Hepatocyte (in vitro differentiated cells): Measurements from ENCODE around the gene PRKCA. TPM values are rescaled to one million over a fixed set of nuclear protein-coding genes. Genes with fewer than 3 reads are reported as not detected.
A peak's percentile ranks its signal among the peaks of the same experiment; 100 is the strongest.

Source experiments
- DNase-seq: peaks from one replicate; pipeline ENCODE4 v3.0.0-alpha.2; 2016; ENCODE audit warnings: low spot score
- H2AFZ ChIP-seq: fragments of 200-600 bp; sonication (generic); 2 replicates; pipeline ENCODE4 v1.6.0; 2016; ENCODE audit warnings: antibody characterized with exemption, mild to moderate bottlenecking
- H3K27ac ChIP-seq: fragments of 200-600 bp; sonication (generic); 2 replicates; pipeline ENCODE4 v1.5.1; 2016; ENCODE audit warnings: mild to moderate bottlenecking
- H3K27me3 ChIP-seq: fragments of 200-600 bp; sonication (generic); 2 replicates; pipeline ENCODE4 v1.6.1; 2016
- H3K36me3 ChIP-seq: fragments of 200-600 bp; sonication (generic); replicated peaks from 2 replicates; pipeline ENCODE4 v1.5.1; 2016; ENCODE audit warnings: low read depth; ENCODE audit not compliant: insufficient read depth
- H3K4me1 ChIP-seq: fragments of 200-600 bp; sonication (generic); 2 replicates; pipeline ENCODE4 v1.5.1; 2016; ENCODE audit warnings: mild to moderate bottlenecking, moderate library complexity; ENCODE audit not compliant: insufficient read depth
- H3K4me2 ChIP-seq: fragments of 200-600 bp; sonication (generic); 2 replicates; pipeline ENCODE4 v1.6.0; 2016
- H3K4me3 ChIP-seq: fragments of 200-600 bp; sonication (generic); 2 replicates; pipeline ENCODE4 v1.5.1; 2016; ENCODE audit warnings: mild to moderate bottlenecking
- H3K79me2 ChIP-seq: fragments of 200-600 bp; sonication (generic); 2 replicates; pipeline ENCODE4 v1.6.0; 2017; ENCODE audit warnings: mild to moderate bottlenecking
- H3K9me2 ChIP-seq: fragments of 200-600 bp; sonication (generic); replicated peaks from 2 replicates; pipeline ENCODE4 v1.6.0; 2017; ENCODE audit warnings: mild to moderate bottlenecking; ENCODE audit not compliant: insufficient read depth
- H3K9me3 ChIP-seq: fragments of 200-600 bp; sonication (generic); 2 replicates; pipeline ENCODE4 v1.5.1; 2016; ENCODE audit warnings: low read depth, mild to moderate bottlenecking
- H4K20me1 ChIP-seq: fragments of 200-600 bp; sonication (generic); 2 replicates; pipeline ENCODE4 v1.6.0; 2016; ENCODE audit warnings: mild to moderate bottlenecking; ENCODE audit not compliant: insufficient read depth, poor library complexity, severe bottlenecking
- EZH2 ChIP-seq: fragments of 200-600 bp; sonication (generic); IDR thresholded peaks from 2 replicates; pipeline ENCODE4 v1.6.1; 2016; ENCODE audit warnings: antibody characterized with exemption, mild to moderate bottlenecking, borderline replicate concordance
- EZH2phosphoT487 ChIP-seq: fragments of 200-600 bp; sonication (generic); IDR thresholded peaks from one replicate; pipeline ENCODE4 v1.6.1; 2018; ENCODE audit warnings: antibody characterized with exemption, mild to moderate bottlenecking, low read depth, moderate library complexity; ENCODE audit not compliant: unreplicated experiment, severe bottlenecking
- WGBS: methylation state at CpG from one replicate; pipeline ENCODE4 v1.1.6; 2016; ENCODE audit warnings: low lambda C conversion rate; ENCODE audit errors: missing lambda C conversion rate; 5-methylcytosine and 5-hydroxymethylcytosine counted together
- polyA plus RNA-seq: library from polyadenylated mRNA; unstranded; fragments of >200 nt; fragmentation: Nextera tagmentation; extraction: Ambion mirVana; gene quantifications from 2 replicates; pipeline ENCODE4 v1.2.1, GENCODE V29; 2016
- total RNA-seq: library from RNA; depleted of rRNA; stranded (reverse); fragments of >200 nt; gene quantifications from 2 replicates; pipeline ENCODE4 v1.2.3, GENCODE V29; 2014
- TF ChIP-seq, protein P1 (sequence below): fragments of 200-600 bp; sonication (generic); IDR thresholded peaks from 2 replicates; pipeline ENCODE4 v1.5.1; 2016; ENCODE audit warnings: antibody characterized with exemption, mild to moderate bottlenecking; ENCODE audit not compliant: poor library complexity

PRKCA gene
- total and polyA plus RNA-seq, 2 experiments from 2014 or later: 5.9 to 18.5 TPM

DNA sequence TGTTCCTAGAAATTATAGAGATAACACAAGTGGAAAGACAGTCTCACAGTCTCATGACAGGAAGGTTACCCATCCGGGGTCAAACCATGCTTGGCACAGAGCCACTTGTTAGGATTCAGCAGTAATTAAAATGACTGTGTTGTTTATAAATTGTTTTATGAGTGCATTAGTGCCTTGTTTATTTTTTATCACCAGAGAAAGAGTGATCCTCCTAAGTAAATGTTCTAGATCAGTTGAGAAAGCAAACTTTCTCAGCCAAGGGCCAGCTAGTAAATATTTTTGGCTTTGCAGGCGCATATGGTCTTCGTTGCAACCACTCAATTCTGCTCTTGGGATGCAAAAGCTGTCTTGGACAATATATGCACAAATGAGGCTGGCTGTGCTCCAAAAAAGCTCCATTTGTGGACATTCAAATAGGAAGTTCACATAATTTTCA is 278.6 kb downstream of the PRKCA start:
- Histone ChIP-seq H3K4me3 (no peak overlapping the region), H3K36me3 (no peaks in the 10 kb centered on the region), H3K4me1 (peaks cover 14% of the 10 kb centered on the region), H2AFZ (no peak overlapping the region), H3K4me2 (no peak overlapping the region), H3K79me2 (peaks cover 5% of the 10 kb centered on the region), H3K9me3 (no peaks in the 10 kb centered on the region), H3K27me3 (no peaks in the 10 kb centered on the region), H3K9me2 (no peaks in the 10 kb centered on the region), H3K27ac (peak overlapping the region; percentile 47), H4K20me1 (no peaks in the 10 kb centered on the region)
- DNase-seq: peak; percentile 53
- TF ChIP-seq, protein P1, sequence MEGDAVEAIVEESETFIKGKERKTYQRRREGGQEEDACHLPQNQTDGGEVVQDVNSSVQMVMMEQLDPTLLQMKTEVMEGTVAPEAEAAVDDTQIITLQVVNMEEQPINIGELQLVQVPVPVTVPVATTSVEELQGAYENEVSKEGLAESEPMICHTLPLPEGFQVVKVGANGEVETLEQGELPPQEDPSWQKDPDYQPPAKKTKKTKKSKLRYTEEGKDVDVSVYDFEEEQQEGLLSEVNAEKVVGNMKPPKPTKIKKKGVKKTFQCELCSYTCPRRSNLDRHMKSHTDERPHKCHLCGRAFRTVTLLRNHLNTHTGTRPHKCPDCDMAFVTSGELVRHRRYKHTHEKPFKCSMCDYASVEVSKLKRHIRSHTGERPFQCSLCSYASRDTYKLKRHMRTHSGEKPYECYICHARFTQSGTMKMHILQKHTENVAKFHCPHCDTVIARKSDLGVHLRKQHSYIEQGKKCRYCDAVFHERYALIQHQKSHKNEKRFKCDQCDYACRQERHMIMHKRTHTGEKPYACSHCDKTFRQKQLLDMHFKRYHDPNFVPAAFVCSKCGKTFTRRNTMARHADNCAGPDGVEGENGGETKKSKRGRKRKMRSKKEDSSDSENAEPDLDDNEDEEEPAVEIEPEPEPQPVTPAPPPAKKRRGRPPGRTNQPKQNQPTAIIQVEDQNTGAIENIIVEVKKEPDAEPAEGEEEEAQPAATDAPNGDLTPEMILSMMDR: no peak
- TF ChIP-seq EZH2phosphoT487: no peak
- no peak for TF ChIP-seq EZH2
- WGBS: 54% methylated on average over 3 of the region's 3 CpGs

DNA sequence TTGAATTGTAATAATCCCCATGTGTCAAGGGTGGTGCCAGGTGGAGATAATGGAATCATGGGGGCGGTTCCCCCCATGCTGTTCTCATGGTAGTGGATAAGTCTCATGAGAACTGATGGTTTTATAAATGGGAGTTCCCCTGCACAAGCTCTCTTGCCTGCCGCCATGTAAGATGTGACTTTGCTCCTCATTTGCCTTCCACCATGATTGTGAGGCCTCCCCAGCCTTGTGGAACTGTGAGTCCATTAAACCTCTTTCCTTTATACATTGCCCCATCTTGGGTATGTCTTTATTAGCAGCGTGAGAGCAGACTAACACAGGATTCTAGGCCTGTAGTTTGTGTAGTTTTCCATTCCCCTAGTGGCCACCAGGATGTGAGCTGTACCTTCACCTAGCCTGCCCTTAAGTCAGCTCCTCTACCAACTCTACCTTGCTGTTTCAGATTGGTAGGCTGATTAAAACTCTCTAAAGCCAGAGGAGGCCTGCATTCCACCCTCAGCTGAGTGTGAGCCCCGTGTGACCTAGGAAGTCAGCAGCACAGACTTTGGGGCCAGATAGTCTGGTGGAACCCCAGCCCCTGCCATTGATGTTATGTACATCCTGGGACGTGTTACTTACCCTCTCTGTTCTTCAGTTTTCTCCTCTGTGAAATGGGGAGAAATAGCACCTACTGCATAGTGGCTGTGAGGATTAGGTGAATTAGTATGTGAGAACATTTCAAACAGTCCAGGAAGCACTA is 280.1 kb downstream of the PRKCA start:
- DNase-seq: no peak
- Histone ChIP-seq H4K20me1 (no peaks in the 10 kb centered on the region), H3K9me3 (no peaks in the 10 kb centered on the region), H3K36me3 (no peaks in the 10 kb centered on the region), H3K27me3 (no peaks in the 10 kb centered on the region), H3K79me2 (peaks cover 5% of the 10 kb centered on the region), H3K4me2 (no peak overlapping the region), H3K4me1 (peaks cover 14% of the 10 kb centered on the region), H2AFZ (no peak overlapping the region), H3K4me3 (no peak overlapping the region), H3K9me2 (no peaks in the 10 kb centered on the region), H3K27ac (no peak overlapping the region)
- WGBS: 96% methylated on average over 5 of the region's 5 CpGs
- TF ChIP-seq EZH2: no peak

DNA sequence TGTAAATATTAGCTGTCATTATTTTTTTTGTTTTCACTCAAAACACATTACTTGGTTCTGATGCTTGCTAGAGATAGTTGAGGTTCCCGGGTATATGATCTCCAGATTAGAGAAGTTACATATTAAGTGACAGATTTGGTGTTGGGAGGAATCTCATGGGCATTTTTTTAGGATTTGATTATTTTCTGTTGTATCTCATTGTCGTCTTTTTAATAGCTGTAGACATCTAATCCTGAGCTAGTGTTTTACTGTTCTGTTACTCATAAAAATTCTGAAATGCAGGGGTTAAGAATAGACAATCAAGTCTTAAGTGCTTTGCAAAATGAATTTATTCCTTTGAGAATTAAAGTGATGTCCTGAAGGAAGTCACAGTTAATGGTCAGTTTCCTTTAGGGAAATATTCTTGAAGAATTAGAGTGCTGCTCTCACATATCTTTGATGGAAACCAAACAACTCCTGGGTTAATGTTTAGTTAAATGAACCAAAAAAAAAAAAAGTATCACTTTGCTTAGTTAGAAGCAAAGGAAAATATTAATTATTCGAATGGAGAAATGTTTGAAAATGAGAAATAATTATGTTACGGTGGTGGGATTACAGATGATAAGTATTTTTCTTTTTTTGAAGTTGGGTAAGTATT is 280.8 kb downstream of the PRKCA start:
- no peak overlapping the region for H3K4me3 ChIP-seq
- no peaks in the 10 kb centered on the region for H3K9me2 ChIP-seq
- peak overlapping the region; percentile 45 for H3K4me2 ChIP-seq
- no peaks in the 10 kb centered on the region for H3K27me3 ChIP-seq
- H4K20me1 ChIP-seq: no peaks in the 10 kb centered on the region
- H3K27ac ChIP-seq: peak overlapping the region; percentile 25
- no peak for DNase-seq
- no peak overlapping the region for H2AFZ ChIP-seq
- no peak for TF ChIP-seq EZH2
- TF ChIP-seq, protein P1: no peak
- TF ChIP-seq EZH2phosphoT487: no peak
- peaks cover 5% of the 10 kb centered on the region for H3K79me2 ChIP-seq
- H3K9me3 ChIP-seq: no peaks in the 10 kb centered on the region
- peaks cover 14% of the 10 kb centered on the region for H3K4me1 ChIP-seq
- 62% methylated on average over 4 of the region's 4 CpGs for WGBS
- no peaks in the 10 kb centered on the region for H3K36me3 ChIP-seq

DNA sequence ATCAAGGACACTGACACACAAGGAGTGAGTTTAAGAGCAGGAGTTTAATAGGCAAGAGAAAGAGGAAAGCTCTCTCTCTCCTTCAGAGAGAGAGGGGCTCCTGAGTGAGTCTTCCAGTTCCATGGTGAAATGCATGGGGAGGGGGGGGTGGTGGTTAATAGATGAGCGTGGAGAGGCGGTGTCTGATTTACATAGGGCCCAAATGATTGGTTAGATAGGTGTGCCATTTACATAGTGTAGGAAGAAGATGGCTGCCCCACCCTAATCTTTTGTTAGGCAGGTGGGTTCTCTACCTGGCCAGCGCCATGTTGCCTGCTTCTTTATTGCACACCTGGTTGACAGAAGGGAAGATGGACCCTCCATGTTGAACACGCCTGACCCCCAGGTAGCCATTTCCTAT is 282.5 kb downstream of the PRKCA start:
- Histone ChIP-seq H3K27me3 (no peaks in the 10 kb centered on the region), H3K27ac (no peak overlapping the region), H3K4me2 (no peak overlapping the region), H3K4me3 (no peak overlapping the region), H2AFZ (no peak overlapping the region), H3K4me1 (peaks cover 14% of the 10 kb centered on the region), H3K9me3 (no peaks in the 10 kb centered on the region), H3K9me2 (no peaks in the 10 kb centered on the region), H4K20me1 (no peaks in the 10 kb centered on the region), H3K36me3 (no peaks in the 10 kb centered on the region), H3K79me2 (peaks cover 5% of the 10 kb centered on the region)
- 97% methylated on average over 4 of the region's 4 CpGs for WGBS
- TF ChIP-seq EZH2: no peak
- TF ChIP-seq EZH2phosphoT487: no peak
- TF ChIP-seq, protein P1: no peak
- DNase-seq: no peak
